ENCODE results near the gene URI1.
"Not testable (repeated sequence)": the region's sequence is repeated elsewhere in the genome, so short reads cannot be mapped to it uniquely, and the experiment has no call there.

- TF ChIP-seq POLR2A, CTCF (IDR thresholded peaks at IDR 0.05): not testable (repeated sequence)
These were observed 101.0 kb downstream of the URI1 start for GRCh38 chr19:30043008-30043407.

Data from thyroid gland (tissue), 4 donors.